ENCODE data around the gene SMAD7.

Gene SMAD7

DNA sequence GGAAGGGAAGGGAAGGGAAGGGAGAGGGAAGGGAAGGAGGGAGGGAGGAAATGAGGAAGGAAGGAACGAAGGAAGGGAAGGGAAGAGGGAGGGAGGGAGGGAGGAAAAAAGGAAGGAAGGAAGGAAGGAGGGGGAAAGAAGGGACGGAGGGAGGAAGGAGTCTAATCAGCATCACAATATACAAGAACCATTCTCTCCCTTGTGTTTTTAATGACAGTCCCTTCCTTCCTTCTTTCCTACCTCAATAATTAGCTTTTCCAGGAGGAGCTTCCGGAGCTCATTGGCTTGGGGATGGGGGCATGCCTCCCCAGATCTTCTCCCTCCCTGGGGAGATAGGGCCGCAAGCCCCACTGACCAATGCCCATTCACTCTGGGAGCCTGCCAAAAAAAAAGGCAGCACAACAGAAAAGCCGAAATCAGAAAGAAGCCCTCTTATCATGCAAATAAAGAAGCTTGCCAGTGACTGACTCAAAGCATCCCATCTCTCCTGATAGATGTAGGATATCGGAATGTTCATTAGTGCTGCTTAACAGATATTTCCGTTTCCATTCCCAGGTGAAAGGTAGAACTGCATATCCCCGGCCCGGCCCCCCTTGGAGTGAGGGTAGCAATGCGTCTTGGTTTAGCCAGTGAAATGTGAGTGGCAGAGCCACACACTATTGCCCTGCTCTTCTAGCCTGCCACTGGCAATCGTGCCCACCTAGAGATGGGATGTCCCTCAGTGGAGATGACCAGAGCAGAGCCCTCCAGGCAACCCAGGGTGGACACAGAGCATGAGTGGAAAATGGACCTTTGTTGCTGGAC, 17.8 kb upstream of the SMAD7 start:
- peaks cover 13% of the 10 kb centered on the region for H3K79me1 ChIP-seq (ENCODE audit: low read length)
- no peak overlapping the region for H4K12ac ChIP-seq (ENCODE audit: low read depth, low read length)
- H3K9ac ChIP-seq (ENCODE audit: low read length), result no peak overlapping the region
- H3K27me3 ChIP-seq (ENCODE audit: insufficient read depth, low read length), result no peaks in the 10 kb centered on the region
- peaks cover 2% of the 10 kb centered on the region for H3K9me3 ChIP-seq (ENCODE audit: insufficient read depth, low read depth, low read length)
- H4K91ac ChIP-seq (ENCODE audit: low read depth, low read length), result peak overlapping the region; percentile 18
- no peak overlapping the region for H3K4me2 ChIP-seq (ENCODE audit: low read length)
- no peaks in the 10 kb centered on the region for H3K36me3 ChIP-seq (ENCODE audit: control insufficient read depth in 1 of 2, insufficient read depth in 2 of 2, low read length in 2 of 2)
- no peak overlapping the region for H3K4ac ChIP-seq (ENCODE audit: low read depth, low read length)
- H2BK120ac ChIP-seq (ENCODE audit: insufficient read depth, low read length, poor library complexity), result peak overlapping the region; percentile 61
- no peak overlapping the region for H3K23ac ChIP-seq (ENCODE audit: low read length)
- H3K27ac ChIP-seq (ENCODE audit: low read depth, low read length), result no peak overlapping the region
- H2BK5ac ChIP-seq (ENCODE audit: low read depth, low read length, poor library complexity), result peak overlapping the region; percentile 46
- H3K4me1 ChIP-seq (ENCODE audit: control insufficient read depth in 1 of 2, insufficient read depth in 2 of 2, low read length in 2 of 2), result peaks cover 11 to 13% of the 10 kb centered on the region in 2 experiments
- H4K8ac ChIP-seq (ENCODE audit: low read depth, low read length), result no peak overlapping the region
- no peak overlapping the region for H3K4me3 ChIP-seq (ENCODE audit: low read depth, low read length)
- peak overlapping the region; percentile 5 for H3K14ac ChIP-seq (ENCODE audit: low read length)
- no peaks in the 10 kb centered on the region for H3K79me2 ChIP-seq (ENCODE audit: control insufficient read depth, insufficient read depth, low read length, poor library complexity)
- peak overlapping the region; percentile 56 for H3K18ac ChIP-seq (ENCODE audit: low read length)
- H2AK5ac ChIP-seq (ENCODE audit: low read length), result peak overlapping the region; percentile 15
- H2BK12ac ChIP-seq (ENCODE audit: low read length), result peak overlapping the region; percentile 58
- DNase-seq, result no peak
- no CpG with 5 or more reads among the region's 11 CpGs for WGBS (ENCODE audit: extremely low coverage, insufficient coverage, insufficient read length)
- no peak overlapping the region for H2AFZ ChIP-seq (ENCODE audit: insufficient read depth, low read length, poor library complexity)

DNA sequence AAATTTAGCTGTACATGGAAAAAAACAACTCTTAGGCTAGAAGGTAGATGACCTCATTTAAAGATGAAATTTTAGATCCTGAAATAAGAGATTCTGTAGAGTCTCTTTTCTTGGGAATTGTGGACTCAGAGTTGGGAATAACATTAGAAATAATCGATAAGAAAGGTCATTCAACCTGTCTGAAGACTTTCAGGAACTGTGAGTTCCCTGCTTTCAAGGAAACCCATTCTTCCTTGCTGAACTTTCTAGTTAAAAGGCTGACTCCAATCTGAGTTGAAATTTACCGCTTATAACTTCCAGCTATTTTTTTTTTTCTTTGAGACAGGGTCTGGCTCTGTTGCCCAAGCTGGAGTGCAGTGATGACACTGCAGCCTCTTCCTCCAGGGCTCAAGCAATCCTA, 16.8 kb upstream of the SMAD7 start:
- WGBS (ENCODE audit: extremely low coverage, insufficient coverage, insufficient read length), result no CpG with 5 or more reads among the region's 2 CpGs
- Histone ChIP-seq H3K4me2 (ENCODE audit: low read length) (no peak overlapping the region), H3K9ac (ENCODE audit: low read length) (no peak overlapping the region)

DNA sequence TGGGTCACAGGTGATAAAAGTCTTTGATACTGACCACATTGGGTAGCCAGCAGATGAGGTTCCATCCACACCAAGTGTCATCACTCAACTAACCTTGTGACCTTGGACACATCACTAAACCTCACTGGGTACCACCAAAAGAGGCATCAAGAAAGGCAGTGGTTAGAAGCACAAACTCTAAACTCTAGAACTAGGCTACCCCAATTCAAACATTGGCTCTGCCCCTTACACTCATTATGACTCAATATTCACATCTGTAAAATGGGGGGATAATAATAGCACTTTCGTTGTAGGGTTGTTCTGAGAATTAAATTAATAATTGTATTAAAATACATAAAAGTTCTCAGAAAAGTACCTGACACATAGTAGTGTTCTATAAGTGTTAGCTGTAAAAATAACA, 15.8 kb upstream of the SMAD7 start:
- Histone ChIP-seq H3K79me1 (ENCODE audit: low read length) (peaks cover 19% of the 10 kb centered on the region), H4K91ac (ENCODE audit: low read depth, low read length) (no peak overlapping the region), H2AFZ (ENCODE audit: insufficient read depth, low read length, poor library complexity) (no peak overlapping the region), H3K9ac (ENCODE audit: low read length) (no peak overlapping the region), H2BK120ac (ENCODE audit: insufficient read depth, low read length, poor library complexity) (no peak overlapping the region), H3K27me3 (ENCODE audit: insufficient read depth, low read length) (no peaks in the 10 kb centered on the region), H3K4ac (ENCODE audit: low read depth, low read length) (no peak overlapping the region), H2BK12ac (ENCODE audit: low read length) (no peak overlapping the region), H3K27ac (ENCODE audit: low read depth, low read length) (no peak overlapping the region), H3K14ac (ENCODE audit: low read length) (no peak overlapping the region), H3K79me2 (ENCODE audit: control insufficient read depth, insufficient read depth, low read length, poor library complexity) (peaks cover 3% of the 10 kb centered on the region), H3K4me2 (ENCODE audit: low read length) (no peak overlapping the region), H3K36me3 (ENCODE audit: control insufficient read depth in 1 of 2, insufficient read depth in 2 of 2, low read length in 2 of 2) (no peaks in the 10 kb centered on the region), H4K12ac (ENCODE audit: low read depth, low read length) (no peak overlapping the region), H3K4me1 (ENCODE audit: control insufficient read depth in 1 of 2, insufficient read depth in 2 of 2, low read length in 2 of 2) (peaks cover 19 to 20% of the 10 kb centered on the region in 2 experiments), H3K23ac (ENCODE audit: low read length) (no peak overlapping the region), H3K4me3 (ENCODE audit: low read depth, low read length) (no peak overlapping the region), H2AK5ac (ENCODE audit: low read length) (no peak overlapping the region), H3K9me3 (ENCODE audit: insufficient read depth, low read depth, low read length) (peaks cover 2% of the 10 kb centered on the region), H2BK5ac (ENCODE audit: low read depth, low read length, poor library complexity) (no peak overlapping the region), H3K18ac (ENCODE audit: low read length) (no peak overlapping the region), H4K8ac (ENCODE audit: low read depth, low read length) (no peak overlapping the region)
- DNase-seq, result no peak
- WGBS (ENCODE audit: extremely low coverage, insufficient coverage, insufficient read length), result no CpG with 5 or more reads among the region's 1 CpG

More for the DNA sequence above, 16.8 kb upstream of the SMAD7 start:
- Histone ChIP-seq H3K9me3 (ENCODE audit: insufficient read depth, low read depth, low read length) (peaks cover 2% of the 10 kb centered on the region), H3K27ac (ENCODE audit: low read depth, low read length) (no peak overlapping the region), H4K12ac (ENCODE audit: low read depth, low read length) (no peak overlapping the region), H3K14ac (ENCODE audit: low read length) (no peak overlapping the region), H3K79me1 (ENCODE audit: low read length) (peaks cover 15% of the 10 kb centered on the region), H4K91ac (ENCODE audit: low read depth, low read length) (no peak overlapping the region), H3K23ac (ENCODE audit: low read length) (no peak overlapping the region), H3K79me2 (ENCODE audit: control insufficient read depth, insufficient read depth, low read length, poor library complexity) (peaks cover 2% of the 10 kb centered on the region), H2BK12ac (ENCODE audit: low read length) (no peak overlapping the region), H3K4me1 (ENCODE audit: control insufficient read depth in 1 of 2, insufficient read depth in 2 of 2, low read length in 2 of 2) (peaks cover 15 to 16% of the 10 kb centered on the region in 2 experiments), H2BK120ac (ENCODE audit: insufficient read depth, low read length, poor library complexity) (no peak overlapping the region), H2AFZ (ENCODE audit: insufficient read depth, low read length, poor library complexity) (no peak overlapping the region), H2AK5ac (ENCODE audit: low read length) (no peak overlapping the region), H4K8ac (ENCODE audit: low read depth, low read length) (no peak overlapping the region), H3K27me3 (ENCODE audit: insufficient read depth, low read length) (no peaks in the 10 kb centered on the region), H3K4ac (ENCODE audit: low read depth, low read length) (no peak overlapping the region), H3K36me3 (ENCODE audit: control insufficient read depth in 1 of 2, insufficient read depth in 2 of 2, low read length in 2 of 2) (no peaks in the 10 kb centered on the region), H3K4me3 (ENCODE audit: low read depth, low read length) (no peak overlapping the region), H3K18ac (ENCODE audit: low read length) (no peak overlapping the region), H2BK5ac (ENCODE audit: low read depth, low read length, poor library complexity) (no peak overlapping the region)
- no peak for DNase-seq

GRCh38 chr18:48963586-48964470, 13.1 kb upstream of the SMAD7 start:
- Histone ChIP-seq H2BK5ac (ENCODE audit: low read depth, low read length, poor library complexity) (peak overlapping the region; percentile 29), H4K91ac (ENCODE audit: low read depth, low read length) (peak overlapping the region; percentile 49), H3K4me2 (ENCODE audit: low read length) (peak overlapping the region; percentile 1), H3K14ac (ENCODE audit: low read length) (peak overlapping the region; percentile 57), H3K27me3 (ENCODE audit: insufficient read depth, low read length) (no peaks in the 10 kb centered on the region), H3K27ac (ENCODE audit: low read depth, low read length) (peak overlapping the region; percentile 31), H3K79me2 (ENCODE audit: control insufficient read depth, insufficient read depth, low read length, poor library complexity) (peaks cover 3% of the 10 kb centered on the region), H3K4me3 (ENCODE audit: low read depth, low read length) (no peak overlapping the region), H3K4me1 (ENCODE audit: control insufficient read depth in 1 of 2, insufficient read depth in 2 of 2, low read length in 2 of 2) (peaks cover 22 to 31% of the 10 kb centered on the region in 2 experiments), H2AFZ (ENCODE audit: insufficient read depth, low read length, poor library complexity) (no peak overlapping the region), H3K4ac (ENCODE audit: low read depth, low read length) (no peak overlapping the region), H4K8ac (ENCODE audit: low read depth, low read length) (no peak overlapping the region), H2AK5ac (ENCODE audit: low read length) (peak overlapping the region; percentile 20), H4K12ac (ENCODE audit: low read depth, low read length) (no peak overlapping the region), H3K36me3 (ENCODE audit: control insufficient read depth in 1 of 2, insufficient read depth in 2 of 2, low read length in 2 of 2) (no peaks in the 10 kb centered on the region), H2BK12ac (ENCODE audit: low read length) (peak overlapping the region; percentile 58), H3K79me1 (ENCODE audit: low read length) (peaks cover 21% of the 10 kb centered on the region), H3K9ac (ENCODE audit: low read length) (no peak overlapping the region), H3K18ac (ENCODE audit: low read length) (peak overlapping the region; percentile 63), H3K23ac (ENCODE audit: low read length) (no peak overlapping the region), H3K9me3 (ENCODE audit: insufficient read depth, low read depth, low read length) (peaks cover under 1% of the 10 kb centered on the region), H2BK120ac (ENCODE audit: insufficient read depth, low read length, poor library complexity) (peak overlapping the region; percentile 37)
- peak in 1 of 2 donors; percentile 67 for DNase-seq
- WGBS (ENCODE audit: extremely low coverage, insufficient coverage, insufficient read length), result no CpG with 5 or more reads among the region's 10 CpGs
